ENCODE data around the gene FHOD3.

Gene FHOD3

DNA sequence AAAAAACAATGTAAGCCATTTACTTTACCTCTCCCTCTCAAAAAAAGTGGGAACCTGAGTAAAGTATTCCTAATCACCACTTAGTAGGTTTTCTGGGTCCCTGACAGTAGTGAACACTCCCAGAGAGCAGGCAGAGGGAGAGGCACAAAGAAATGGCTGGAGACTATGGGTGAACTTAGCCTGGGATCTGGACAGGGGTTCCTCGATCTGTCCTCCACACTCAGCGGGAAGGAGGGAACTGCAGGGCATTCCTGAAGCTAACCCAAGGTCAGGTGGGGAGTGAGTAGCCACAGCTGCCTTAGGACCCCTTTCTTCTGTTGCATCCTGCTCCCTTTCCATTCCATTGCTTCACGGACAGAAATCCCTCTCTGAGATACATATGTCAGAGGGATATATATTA is 375.9 kb downstream of the FHOD3 start:
- no peaks in the 10 kb centered on the region for H3F3A ChIP-seq (ENCODE audit: low read depth)
- no peak overlapping the region for H3K4me3 ChIP-seq (ENCODE audit: low read length, poor library complexity, severe bottlenecking)
- 0 out of 2 replicates have a peak overlapping the region, but pooled peaks have one; percentile 69 for H2AFZ ChIP-seq (ENCODE audit: low read length)
- no peaks in the 10 kb centered on the region for H3K36me3 ChIP-seq (ENCODE audit: insufficient read depth, low read length)
- H3K27me3 ChIP-seq (ENCODE audit: insufficient read depth, low read length, poor library complexity, severe bottlenecking): no peaks in the 10 kb centered on the region
- no peak overlapping the region for H3K4me2 ChIP-seq (ENCODE audit: low read depth, low read length, poor library complexity, severe bottlenecking)
- H3K4me1 ChIP-seq (ENCODE audit: insufficient read depth, low read length, poor library complexity, severe bottlenecking): peaks cover 11% of the 10 kb centered on the region
- H4K20me1 ChIP-seq (ENCODE audit: insufficient read depth, low read length, poor library complexity, severe bottlenecking): no peaks in the 10 kb centered on the region
- TF ChIP-seq EZH2phosphoT487 (IDR thresholded peaks at IDR 0.05; ENCODE audit: borderline replicate concordance): no peak
- TF ChIP-seq, protein P1, sequence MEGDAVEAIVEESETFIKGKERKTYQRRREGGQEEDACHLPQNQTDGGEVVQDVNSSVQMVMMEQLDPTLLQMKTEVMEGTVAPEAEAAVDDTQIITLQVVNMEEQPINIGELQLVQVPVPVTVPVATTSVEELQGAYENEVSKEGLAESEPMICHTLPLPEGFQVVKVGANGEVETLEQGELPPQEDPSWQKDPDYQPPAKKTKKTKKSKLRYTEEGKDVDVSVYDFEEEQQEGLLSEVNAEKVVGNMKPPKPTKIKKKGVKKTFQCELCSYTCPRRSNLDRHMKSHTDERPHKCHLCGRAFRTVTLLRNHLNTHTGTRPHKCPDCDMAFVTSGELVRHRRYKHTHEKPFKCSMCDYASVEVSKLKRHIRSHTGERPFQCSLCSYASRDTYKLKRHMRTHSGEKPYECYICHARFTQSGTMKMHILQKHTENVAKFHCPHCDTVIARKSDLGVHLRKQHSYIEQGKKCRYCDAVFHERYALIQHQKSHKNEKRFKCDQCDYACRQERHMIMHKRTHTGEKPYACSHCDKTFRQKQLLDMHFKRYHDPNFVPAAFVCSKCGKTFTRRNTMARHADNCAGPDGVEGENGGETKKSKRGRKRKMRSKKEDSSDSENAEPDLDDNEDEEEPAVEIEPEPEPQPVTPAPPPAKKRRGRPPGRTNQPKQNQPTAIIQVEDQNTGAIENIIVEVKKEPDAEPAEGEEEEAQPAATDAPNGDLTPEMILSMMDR (conservative IDR thresholded peaks at IDR 0.05; ENCODE audit: low read length): no peak
- no peaks in the 10 kb centered on the region for H3K79me2 ChIP-seq (ENCODE audit: insufficient read depth, low read length)
- no peak overlapping the region for H3K9ac ChIP-seq (ENCODE audit: low read depth, low read length, poor library complexity, severe bottlenecking)
- peaks cover 7% of the 10 kb centered on the region; the same call in 1 of the 2 replicates for H3K9me3 ChIP-seq (ENCODE audit: insufficient read depth, low read depth, low read length)
- H3K9me2 ChIP-seq (replicated peaks; ENCODE audit: low read depth, low read length): no peaks in the 10 kb centered on the region

DNA sequence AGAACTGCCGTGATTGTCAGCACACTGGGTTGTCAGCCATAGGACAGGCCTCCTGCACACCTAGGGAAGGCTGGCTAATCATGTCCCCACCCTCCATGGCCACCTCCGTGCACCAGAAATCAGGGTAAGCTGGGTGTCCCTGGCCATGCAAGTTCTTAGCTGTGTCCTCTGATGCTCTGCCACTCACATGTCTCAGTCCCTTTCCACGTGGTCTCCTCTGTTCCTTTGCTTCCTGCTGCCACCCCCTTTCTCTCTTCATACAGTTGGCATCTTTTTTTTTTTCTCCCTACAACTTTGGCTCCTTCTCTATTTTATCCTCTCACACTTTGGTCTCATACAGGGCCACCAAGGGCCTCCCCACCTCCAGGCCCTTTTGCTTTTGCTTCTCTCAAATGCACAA is 377.6 kb downstream of the FHOD3 start:
- no peaks in the 10 kb centered on the region for H3K36me3 ChIP-seq (ENCODE audit: insufficient read depth, low read length)
- H3K4me2 ChIP-seq (ENCODE audit: low read depth, low read length, poor library complexity, severe bottlenecking): no peak overlapping the region
- H3F3A ChIP-seq (ENCODE audit: low read depth): no peaks in the 10 kb centered on the region
- no peaks in the 10 kb centered on the region for H3K27me3 ChIP-seq (ENCODE audit: insufficient read depth, low read length, poor library complexity, severe bottlenecking)
- H3K79me2 ChIP-seq (ENCODE audit: insufficient read depth, low read length): no peaks in the 10 kb centered on the region
- TF ChIP-seq, protein P1 (conservative IDR thresholded peaks at IDR 0.05; ENCODE audit: low read length): no peak
- no peak for TF ChIP-seq EZH2phosphoT487 (IDR thresholded peaks at IDR 0.05; ENCODE audit: borderline replicate concordance)
- no peak overlapping the region for H3K4me3 ChIP-seq (ENCODE audit: low read length, poor library complexity, severe bottlenecking)
- no peak overlapping the region for H3K9ac ChIP-seq (ENCODE audit: low read depth, low read length, poor library complexity, severe bottlenecking)
- no peaks in the 10 kb centered on the region for H4K20me1 ChIP-seq (ENCODE audit: insufficient read depth, low read length, poor library complexity, severe bottlenecking)
- no peaks in the 10 kb centered on the region for H3K9me2 ChIP-seq (replicated peaks; ENCODE audit: low read depth, low read length)
- peaks cover 11% of the 10 kb centered on the region for H3K4me1 ChIP-seq (ENCODE audit: insufficient read depth, low read length, poor library complexity, severe bottlenecking)
- peaks cover 7% of the 10 kb centered on the region; the same call in 1 of the 2 replicates for H3K9me3 ChIP-seq (ENCODE audit: insufficient read depth, low read depth, low read length)
- no peak overlapping the region for H2AFZ ChIP-seq (ENCODE audit: low read length)

DNA sequence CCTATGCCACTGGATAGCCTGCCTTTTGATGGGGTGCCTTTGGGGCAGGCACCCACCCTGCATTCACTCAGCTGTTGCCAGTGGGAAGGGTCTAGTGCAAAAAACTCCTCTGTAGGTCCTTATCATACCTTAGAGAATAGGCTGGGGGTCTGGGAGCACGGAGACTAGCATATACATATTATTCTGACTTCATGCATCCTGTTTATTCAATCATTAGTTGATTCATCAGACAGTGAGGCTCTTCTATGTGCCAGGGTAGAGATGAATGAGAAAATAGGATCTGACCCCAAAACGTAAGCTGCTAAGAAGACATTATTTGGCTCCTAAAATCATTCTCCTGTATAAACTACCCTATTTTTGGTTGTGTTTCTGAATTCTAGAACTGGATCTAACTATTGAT is 378.0 kb downstream of the FHOD3 start:
- Histone ChIP-seq H3K4me3 (ENCODE audit: low read length, poor library complexity, severe bottlenecking) (no peak overlapping the region), H3K9me3 (ENCODE audit: insufficient read depth, low read depth, low read length) (peaks cover 7% of the 10 kb centered on the region; the same call in 1 of the 2 replicates), H3K9ac (ENCODE audit: low read depth, low read length, poor library complexity, severe bottlenecking) (no peak overlapping the region), H3K36me3 (ENCODE audit: insufficient read depth, low read length) (no peaks in the 10 kb centered on the region), H3K9me2 (replicated peaks; ENCODE audit: low read depth, low read length) (no peaks in the 10 kb centered on the region), H2AFZ (ENCODE audit: low read length) (no peak overlapping the region), H3K27me3 (ENCODE audit: insufficient read depth, low read length, poor library complexity, severe bottlenecking) (no peaks in the 10 kb centered on the region), H3K79me2 (ENCODE audit: insufficient read depth, low read length) (no peaks in the 10 kb centered on the region), H3K4me2 (ENCODE audit: low read depth, low read length, poor library complexity, severe bottlenecking) (no peak overlapping the region), H4K20me1 (ENCODE audit: insufficient read depth, low read length, poor library complexity, severe bottlenecking) (no peaks in the 10 kb centered on the region), H3F3A (ENCODE audit: low read depth) (no peaks in the 10 kb centered on the region), H3K4me1 (ENCODE audit: insufficient read depth, low read length, poor library complexity, severe bottlenecking) (peaks cover 11% of the 10 kb centered on the region)
- TF ChIP-seq, protein P1 (conservative IDR thresholded peaks at IDR 0.05; ENCODE audit: low read length): no peak
- no peak for TF ChIP-seq EZH2phosphoT487 (IDR thresholded peaks at IDR 0.05; ENCODE audit: borderline replicate concordance)
